HG03378 (cell line): ENCODE data around the gene NPFFR1.
A peak's percentile ranks its signal among the peaks of the same experiment; 100 is the strongest.

ENCODE experiments used
- ATAC-seq: cut with Tn5 transposase; IDR thresholded peaks from one replicate; pipeline ENCODE4 v1.9.1; 2021; ENCODE audit warnings: mild to moderate bottlenecking, moderate library complexity; ENCODE audit not compliant: unreplicated experiment

NPFFR1 gene

GRCh38 chr10:70283445-70284399, at the start of gene NPFFR1:
Gene NPFFR1, minus strand, starts transcription at chr10:70284004. Its CDS starts 328 bp downstream, at chr10:70283676.
- ATAC-seq, result no peak

- ATAC-seq, result no peak
Measured at GRCh38 chr10:70333268-70333667, 49.5 kb upstream of the NPFFR1 start.

- ATAC-seq, result peak; percentile 78
Measured at GRCh38 chr10:70331486-70332268, 47.9 kb upstream of the NPFFR1 start.

GRCh38 chr10:70331160-70331485, 47.3 kb upstream of the NPFFR1 start:
- ATAC-seq, result no peak

GRCh38 chr10:70330671-70331070, 46.9 kb upstream of the NPFFR1 start:
- no peak for ATAC-seq

- ATAC-seq, result no peak
Measured at GRCh38 chr10:70328967-70329366, 45.2 kb upstream of the NPFFR1 start.

GRCh38 chr10:70328018-70328417, 44.2 kb upstream of the NPFFR1 start:
- no peak for ATAC-seq

GRCh38 chr10:70324951-70325781, 41.4 kb upstream of the NPFFR1 start:
- ATAC-seq, result no peak

- no peak for ATAC-seq
Measured at GRCh38 chr10:70324339-70324861, 40.6 kb upstream of the NPFFR1 start.

GRCh38 chr10:70323697-70324338, 40.0 kb upstream of the NPFFR1 start:
- ATAC-seq, result no peak

GRCh38 chr10:70323138-70323696, 39.4 kb upstream of the NPFFR1 start:
- ATAC-seq, result no peak

- no peak for ATAC-seq
Measured at GRCh38 chr10:70321897-70322890, 38.4 kb upstream of the NPFFR1 start.

- no peak for ATAC-seq
Measured at GRCh38 chr10:70321233-70321632, 37.4 kb upstream of the NPFFR1 start.

GRCh38 chr10:70320751-70321150, 36.9 kb upstream of the NPFFR1 start:
- ATAC-seq, result no peak

GRCh38 chr10:70319824-70320223, 36.0 kb upstream of the NPFFR1 start:
- ATAC-seq, result no peak

- no peak for ATAC-seq
Measured at GRCh38 chr10:70319183-70319582, 35.4 kb upstream of the NPFFR1 start.

- ATAC-seq, result no peak
Measured at GRCh38 chr10:70317943-70318318, 34.1 kb upstream of the NPFFR1 start.

GRCh38 chr10:70317272-70317942, 33.6 kb upstream of the NPFFR1 start:
- no peak for ATAC-seq
